HG03097 (cell line): ENCODE data around the gene NFX1.

Source experiments
- ATAC-seq: cut with Tn5 transposase; IDR thresholded peaks from one replicate; pipeline ENCODE4 v1.9.1; 2021; ENCODE audit not compliant: unreplicated experiment, low FRiP score

NFX1 gene

DNA sequence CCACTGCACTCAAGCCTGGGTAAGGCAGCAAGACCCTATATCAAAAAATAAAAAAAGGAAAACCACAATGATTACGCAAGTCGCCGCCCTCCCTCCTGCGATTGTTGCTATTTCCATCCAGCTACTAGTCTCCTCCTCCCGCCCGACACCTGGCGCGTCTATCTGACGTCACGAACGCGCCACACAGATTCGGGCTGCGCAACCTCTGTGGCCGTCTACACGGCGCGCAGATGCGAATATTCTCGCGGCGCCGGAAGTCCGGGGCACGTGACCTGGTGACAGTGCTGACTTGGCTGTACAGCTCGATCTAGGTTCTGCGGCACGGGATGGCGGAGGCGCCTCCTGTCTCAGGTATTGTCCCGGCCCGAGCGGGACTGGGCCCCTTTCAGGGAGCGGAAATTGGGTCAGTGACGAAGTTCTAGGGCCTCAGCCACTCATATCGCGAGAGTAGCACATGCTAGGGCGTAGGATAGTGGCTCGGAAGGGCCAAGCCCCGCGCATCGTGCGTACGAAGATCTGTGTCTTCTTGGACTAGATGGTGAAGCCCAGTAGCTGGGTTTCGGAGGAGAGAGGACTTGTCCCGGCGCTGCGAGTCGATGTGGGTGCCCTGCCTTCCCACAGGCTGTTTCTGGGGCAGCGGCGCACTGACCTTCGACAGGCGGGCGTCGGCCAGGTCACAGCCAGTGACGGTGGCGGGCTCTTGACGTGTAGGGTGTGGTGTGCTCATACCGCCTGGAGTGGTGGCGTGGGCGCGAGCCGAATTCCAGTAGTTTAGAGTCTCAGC lies at the start of gene NFX1:
NFX1 (plus strand) TSS at position 270 of the 784 bp plus-strand sequence; CDS start at position 327, 57 bp downstream.
- ATAC-seq: peak; percentile 83

DNA sequence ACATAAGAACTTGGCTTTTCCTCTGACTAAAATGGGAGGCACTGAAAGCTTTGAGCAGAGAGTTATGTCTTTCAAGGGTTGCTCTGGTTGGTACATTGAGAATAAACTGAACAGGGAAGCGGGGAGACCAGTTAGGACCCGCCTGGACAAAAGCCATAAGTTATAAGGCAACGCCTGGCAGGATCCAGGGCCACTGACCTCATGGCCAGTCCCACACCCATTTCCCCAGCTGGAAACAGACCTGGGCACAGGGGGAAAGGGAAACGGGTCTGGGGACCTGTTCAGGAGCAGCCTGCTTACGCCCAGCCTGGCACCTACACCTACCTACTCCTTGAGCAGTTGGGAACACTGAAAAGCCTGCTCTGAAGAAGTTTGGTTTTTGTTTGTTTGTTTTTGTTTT lies 49.0 kb upstream of the NFX1 start:
- ATAC-seq: no peak

DNA sequence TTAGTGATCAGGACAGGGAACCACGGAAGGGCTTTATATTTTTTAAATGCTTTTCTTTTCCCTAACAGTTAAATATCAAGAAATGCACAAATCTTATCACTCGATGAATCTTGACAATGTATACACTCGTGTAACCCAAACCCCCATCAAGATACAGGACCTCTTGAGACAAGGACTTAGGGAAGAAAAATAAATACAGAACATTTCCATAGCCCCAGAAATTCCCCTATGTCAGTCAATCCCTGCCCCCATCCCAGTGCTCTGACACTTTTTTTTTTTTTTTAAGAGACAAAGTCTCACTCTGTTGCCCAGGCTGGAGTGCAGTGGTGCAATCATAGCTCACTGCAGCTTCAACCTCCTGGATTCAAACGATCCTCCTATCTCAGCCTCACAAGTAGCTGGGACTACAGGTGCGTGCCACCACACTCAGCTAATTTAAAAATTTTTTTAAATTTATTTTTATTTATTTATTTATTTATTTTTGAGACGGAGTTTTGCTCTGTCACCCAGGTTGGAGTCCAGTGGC lies 47.6 kb upstream of the NFX1 start:
- no peak for ATAC-seq

DNA sequence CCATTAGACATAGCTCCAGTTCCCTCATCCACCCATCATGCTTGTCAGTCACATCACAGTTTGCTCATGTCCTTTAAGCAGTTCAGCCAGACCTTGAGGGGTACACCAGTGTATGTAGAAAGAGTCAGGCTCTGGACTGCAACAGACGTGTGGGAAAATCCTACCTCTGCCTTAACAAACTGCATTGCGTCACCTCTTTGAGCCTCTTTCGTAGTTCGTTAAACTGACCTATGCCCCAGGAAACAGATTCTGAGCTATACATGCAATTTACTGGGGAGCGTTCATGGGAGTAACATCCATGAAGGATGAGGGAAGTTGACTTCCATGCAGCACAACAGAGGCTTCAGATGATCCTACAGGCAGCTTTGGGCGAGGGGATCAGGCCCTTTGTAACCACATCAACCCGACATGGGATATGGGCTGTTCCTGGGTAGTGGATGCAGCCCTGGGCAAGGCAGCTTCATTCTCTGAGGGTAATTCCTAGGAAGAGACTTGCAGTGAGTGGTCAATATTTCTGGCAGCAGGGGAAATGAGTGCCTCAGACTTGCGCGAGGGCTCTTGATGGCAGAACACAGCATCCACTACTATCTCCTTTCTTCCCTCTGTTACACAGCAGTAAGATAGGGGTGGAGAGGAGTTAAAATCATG lies 46.1 kb upstream of the NFX1 start:
- ATAC-seq: no peak

DNA sequence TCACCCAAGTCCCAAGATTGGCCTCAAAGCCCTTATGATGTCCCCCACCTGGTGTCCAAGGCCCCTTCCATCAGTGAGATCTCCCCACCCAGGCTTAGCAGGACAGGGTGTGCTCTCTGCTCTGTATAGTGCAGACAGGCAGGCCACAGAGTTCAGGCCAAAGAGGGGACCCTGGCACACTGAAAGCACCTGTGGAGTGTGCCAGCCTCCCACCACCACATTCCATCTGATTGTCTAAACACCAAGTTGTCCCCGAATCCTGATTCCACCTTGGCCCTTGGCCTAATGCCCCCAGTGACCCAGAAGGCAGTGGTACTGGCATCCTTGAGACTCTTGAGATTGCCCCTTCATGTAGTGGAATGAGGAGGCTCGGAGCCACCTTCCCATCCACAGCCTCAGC lies 45.0 kb upstream of the NFX1 start:
- ATAC-seq: no peak

DNA sequence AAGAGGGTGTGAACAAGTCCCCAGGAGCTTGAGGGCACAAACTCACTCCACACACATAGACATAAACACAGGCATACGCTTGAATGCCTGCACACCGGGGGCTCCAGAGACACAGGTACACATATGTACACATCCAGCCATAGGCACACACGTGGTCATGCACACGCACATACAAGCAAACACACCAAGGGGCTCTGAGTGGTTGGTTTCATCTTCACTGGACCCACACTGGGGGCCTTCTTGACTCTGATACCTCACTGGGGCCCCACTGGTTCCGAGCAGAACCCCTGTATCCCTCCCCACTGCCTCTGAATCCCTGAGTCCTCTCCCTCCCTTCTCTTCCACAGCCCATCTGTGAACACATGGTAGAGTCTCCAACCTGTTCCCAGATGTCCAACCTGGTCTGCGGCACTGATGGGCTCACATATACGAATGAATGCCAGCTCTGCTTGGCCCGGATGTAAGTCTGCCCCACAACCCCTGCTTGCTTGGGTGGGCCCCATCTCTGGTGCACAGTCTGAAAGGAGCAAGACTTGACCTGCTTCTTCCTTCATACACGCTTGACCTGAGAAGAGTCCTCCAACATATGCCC lies 44.0 kb upstream of the NFX1 start:
- no peak for ATAC-seq

DNA sequence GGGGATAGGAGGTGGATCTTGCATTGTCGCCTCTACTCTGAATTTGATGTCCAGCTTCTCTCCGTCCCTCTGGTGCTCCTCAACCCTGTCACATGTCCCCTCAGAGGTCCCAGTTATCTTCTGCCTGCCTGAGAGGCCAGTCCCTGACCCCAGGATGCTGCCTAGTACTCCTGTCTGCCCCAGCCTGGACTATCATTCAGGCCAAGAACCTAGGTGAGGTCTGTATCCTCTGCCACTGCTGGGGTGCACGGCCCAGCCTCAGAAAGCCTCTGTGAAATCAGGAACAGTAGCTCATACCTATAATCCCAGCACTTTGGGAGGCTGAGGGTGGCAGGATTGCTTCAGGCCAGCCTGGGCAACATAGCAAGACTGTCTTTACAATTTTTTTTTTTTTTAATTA lies 41.7 kb upstream of the NFX1 start:
- ATAC-seq: no peak

DNA sequence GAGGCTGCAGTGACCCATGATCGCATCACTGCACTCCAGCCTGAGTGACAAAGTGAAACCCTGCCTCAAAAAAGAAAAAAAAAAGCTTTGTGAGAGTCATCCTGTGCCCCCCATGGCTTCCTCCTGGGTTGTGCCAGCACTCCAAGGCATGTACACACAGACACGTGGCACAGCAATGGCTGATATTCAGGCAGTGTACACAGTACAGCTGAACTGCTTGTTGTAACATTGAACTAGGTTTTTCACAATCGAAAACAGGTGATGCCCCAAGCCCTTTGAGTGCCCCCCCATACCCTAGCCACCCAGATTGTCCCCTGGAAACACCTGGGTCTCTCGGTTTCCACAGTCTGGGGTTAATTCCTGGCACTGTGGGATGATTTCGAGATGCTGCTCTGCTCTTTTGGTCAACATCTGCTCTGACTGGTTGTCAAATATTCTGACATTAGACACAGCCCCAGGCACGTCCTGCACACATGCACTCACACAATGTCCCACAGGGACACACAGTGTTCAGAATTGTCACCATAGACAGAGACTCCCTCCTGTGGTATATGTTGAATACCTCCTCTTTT lies 41.1 kb upstream of the NFX1 start:
- ATAC-seq: no peak

DNA sequence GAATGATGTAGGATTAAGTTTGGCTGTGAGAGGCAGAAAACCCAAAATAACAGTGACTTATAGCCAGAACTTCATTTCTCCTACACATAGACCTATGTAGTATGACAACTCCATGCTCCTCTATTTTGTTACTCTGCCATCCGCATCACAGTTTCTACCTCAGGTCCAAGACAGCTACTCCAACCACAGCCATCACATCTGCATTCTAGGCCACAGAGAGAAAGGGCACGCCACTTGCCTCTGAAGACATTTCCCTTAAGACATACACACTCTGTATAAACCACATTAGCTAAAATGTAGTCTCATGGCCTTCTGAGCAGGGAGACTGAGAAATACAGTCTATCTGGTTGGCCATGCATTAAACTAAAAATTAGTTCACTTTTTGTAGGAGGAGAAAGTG lies 40.3 kb upstream of the NFX1 start:
- ATAC-seq: no peak

DNA sequence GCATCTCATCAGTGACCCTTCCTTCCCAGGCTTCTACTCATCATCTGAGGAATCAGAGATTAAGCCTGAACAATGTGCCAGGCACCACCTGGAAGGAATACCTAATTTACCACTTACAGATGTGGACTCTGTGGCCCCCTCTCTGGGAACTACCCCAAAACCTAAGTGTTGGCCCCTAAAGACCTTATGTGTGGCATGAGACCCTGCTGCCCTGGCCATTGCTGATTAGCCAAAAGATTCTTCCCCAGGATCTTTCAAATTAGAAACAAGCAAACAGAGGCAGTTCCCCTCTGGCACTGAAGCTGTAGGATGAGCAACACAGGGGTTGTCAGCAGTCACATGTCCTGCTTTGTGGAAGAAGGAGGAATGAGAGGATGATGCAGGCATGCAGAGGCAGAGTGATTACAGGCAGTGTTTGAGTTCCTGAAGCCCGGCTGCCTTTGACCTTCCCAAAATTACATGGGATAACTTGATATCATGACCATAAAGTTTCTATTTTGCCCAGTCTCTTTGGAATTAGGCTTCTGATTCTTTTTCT lies 39.8 kb upstream of the NFX1 start:
- no peak for ATAC-seq

DNA sequence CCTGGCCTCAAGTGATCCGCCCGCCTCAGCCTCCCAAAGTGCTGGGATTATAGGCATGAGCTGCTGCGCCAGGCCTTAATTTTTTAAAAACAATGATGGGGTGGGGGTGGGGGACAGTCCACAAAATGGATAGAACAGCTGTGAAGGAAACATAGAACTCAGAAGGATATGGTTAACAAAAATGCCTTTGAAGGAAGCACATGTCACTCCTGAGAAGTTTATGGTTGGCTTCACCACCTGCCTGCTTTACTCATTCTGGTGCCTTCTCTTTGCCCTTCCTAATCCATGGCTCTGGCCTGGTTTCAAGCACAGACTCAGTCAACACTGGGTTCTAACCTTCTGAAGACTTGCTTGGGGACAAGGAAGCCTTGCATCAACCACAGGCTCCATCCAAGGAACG lies 36.1 kb upstream of the NFX1 start:
- no peak for ATAC-seq

DNA sequence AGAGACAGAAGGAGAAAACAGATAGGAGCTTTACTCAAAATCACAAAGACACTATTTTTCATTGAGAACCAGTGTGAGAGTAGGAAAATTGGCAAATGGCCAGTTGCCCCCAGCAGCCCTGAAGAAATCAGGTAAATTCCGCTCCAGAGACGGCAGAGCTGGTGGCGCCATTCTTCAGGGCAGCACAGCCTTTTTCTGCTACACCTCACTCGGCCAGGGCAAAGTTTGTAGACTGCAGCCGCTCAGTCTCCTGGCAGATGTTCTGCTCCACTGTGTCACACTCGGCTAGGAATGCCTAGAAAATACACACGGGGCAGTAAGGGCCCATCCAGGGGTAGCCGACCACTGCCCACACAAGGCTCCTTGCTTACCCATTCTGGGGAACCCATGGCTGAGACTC lies 35.3 kb upstream of the NFX1 start:
- ATAC-seq: no peak

DNA sequence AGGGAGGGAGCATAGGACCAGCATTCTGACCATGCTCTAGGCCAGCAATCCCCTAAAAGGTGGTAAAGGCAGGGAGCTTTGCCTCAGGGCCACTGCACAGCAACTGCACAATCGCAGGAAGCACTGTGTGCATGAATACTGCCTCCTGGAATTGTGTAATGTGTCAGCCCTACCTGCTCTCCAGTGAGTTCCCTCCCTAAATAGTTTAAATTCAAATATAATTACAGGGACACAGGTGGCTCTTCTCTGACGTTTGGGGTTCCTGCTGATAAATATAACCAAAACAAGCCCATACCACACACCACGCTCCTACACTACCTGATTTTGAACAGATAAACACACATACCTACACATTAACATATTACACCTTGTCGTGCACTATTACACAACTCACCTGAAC lies 34.8 kb upstream of the NFX1 start:
- ATAC-seq: no peak

DNA sequence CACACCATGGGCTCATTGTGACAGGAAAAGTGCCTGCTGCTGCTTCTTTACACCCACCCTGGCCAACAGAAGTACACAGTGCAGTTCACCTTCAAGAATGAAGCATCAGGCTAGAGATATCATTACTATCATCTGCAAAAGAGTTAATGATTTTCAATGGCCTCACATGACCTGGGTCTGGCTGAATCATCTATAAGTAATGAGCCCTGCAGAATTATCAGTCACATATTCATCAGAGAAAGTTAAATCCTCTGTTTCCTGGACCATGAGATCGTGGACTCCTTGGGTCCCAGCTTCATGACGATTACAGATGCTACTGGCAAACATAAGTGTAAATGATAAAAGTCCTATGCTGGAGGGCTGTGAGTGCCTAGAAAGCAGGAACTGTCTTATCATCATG lies 34.1 kb upstream of the NFX1 start:
- no peak for ATAC-seq

DNA sequence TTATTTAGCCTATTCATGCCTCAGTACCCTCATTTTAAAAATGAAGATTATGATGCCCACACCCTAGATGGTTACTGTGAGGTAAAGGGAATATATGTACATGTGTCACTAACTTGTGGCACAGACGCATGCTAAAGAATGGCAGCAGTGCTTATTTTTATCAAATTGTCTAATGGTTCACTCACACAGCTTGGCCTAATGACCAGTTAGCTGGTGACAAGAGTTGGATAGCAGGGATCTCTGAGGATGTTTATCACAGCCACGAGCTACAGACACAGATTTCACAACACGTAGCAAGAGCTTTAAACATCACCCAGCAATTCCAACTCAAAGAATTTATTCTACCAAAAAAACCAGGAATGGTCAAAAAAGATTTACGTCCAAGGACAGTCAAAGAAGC lies 33.0 kb upstream of the NFX1 start:
- no peak for ATAC-seq

DNA sequence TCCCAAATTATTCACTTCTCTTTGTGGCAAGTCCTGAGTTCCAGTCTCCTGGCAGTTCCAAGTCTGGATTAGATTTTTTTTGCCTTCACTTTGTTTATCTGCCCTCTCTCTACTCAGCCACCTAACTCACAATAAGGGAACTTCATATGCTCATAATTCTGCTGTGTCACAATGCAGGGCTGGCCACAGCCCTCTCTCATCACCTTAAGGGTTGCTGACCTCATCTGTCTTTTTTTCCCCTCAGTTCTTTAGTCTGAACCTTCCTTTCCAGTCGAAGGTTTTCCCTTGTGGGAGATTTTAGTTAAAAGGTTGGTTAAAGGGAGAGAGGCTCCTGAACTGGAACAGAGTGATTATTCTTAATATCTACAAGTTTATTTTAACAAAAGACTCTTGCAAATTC lies 29.9 kb upstream of the NFX1 start:
- no peak for ATAC-seq

DNA sequence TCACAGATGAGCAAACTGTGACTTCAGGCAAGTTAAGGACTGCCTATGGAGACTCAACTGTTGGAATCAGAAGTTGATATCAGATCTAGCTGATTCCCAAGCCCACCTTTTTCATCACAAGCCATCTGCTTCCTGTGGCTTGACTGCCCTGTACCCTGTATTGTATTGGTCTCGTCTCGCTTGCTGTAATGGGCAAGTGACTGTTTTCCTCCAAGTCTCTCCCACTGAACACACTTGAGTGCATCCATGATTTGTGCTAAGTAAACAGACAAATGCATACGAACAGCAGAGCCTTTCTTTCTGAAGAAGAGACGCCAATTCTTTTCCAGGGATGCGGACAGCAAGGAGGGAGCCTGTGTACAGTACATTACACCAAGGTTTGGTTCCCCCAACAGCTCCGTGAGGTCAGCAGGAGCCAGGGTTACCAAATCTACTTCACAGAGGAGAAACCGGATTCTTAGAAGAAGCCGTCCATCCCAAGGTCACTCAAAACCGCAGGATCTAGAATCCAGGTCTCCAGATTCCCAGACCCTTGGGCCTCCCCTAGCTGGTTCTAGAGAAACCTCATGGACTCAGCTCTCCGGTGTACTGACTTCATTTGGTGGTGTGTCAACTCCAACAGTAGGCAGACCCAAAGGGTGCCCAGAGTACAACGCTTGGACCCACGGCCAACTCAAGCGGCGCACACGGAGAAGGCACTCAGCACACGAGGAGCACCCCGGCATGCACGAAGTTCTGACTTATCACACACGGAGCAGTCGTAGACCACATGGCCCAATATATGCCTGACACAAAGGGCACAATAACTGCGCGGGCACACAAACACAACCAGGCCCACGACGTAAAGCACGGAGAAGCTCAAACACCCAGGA lies 26.9 kb upstream of the NFX1 start:
- ATAC-seq: no peak

DNA sequence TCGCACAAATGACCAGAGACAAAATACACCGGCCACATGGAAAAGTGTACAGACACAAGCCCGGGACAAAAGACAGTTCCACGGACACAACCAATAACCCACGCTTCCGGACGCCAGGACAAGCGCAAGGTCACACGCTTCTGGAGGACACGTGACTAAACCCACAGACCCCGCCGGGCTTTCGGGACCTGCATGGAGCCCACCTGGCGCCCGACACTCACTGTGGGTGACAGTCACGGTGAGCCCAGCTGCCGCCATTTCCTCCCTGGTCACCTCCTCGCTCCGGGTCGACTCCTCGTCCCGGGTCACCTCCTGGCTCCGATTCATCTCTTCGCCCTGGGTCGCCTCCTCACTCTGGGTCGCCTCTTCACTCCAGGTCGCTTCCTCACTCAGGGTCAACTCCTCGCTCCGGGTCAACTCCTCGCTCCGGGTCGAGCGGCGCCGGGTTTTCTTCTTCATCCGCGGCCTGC lies 26.3 kb upstream of the NFX1 start:
- peak; percentile 22 for ATAC-seq

DNA sequence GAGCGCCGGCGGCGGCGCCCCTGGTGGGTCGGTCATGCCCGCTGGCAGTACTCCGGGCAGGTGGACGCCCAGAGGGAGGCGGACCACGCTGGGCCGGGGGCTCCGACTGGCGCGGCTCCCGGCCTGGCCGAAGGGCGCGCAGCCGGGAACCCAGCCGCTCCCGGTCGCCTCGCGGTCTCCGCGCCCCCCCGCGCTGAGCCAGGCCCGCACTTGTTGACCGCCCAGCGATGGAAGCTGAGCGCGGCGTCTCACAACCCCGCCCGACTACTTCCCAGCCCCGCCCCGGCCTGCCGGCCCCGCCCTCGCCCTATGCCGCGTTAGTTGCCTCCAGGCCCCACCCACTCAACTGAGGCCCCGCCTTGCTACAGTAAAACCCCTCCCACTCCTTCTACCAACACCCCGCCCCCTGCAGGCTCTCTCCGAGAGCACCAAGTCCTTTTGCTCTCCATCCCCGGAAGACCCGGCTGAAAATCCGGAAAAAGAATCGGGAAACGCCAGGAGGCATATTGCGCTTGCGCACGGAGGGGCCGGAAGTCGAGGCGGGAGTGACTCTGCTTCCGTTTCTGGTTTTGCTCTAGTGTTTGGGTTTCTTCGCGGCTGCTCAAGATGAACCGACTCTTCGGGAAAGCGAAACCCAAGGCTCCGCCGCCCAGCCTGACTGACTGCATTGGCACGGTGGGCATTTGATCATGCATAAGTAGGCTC lies 25.7 kb upstream of the NFX1 start, which contains the start of the genes BAG1 and CHMP5:
BAG1 (minus strand) TSS at position 236 of the 705 bp plus-strand sequence.
CHMP5 (plus strand) TSS at position 577 of the 705 bp plus-strand sequence; CDS start at position 607, 30 bp downstream.
- ATAC-seq: peak; percentile 89
